Body of pancreas (tissue), 4 donors: ENCODE results near the gene LCN9. TPM values are rescaled to one million over a fixed set of nuclear protein-coding genes. Genes with fewer than 3 reads are reported as not detected.

ENCODE experiments used
- ATAC-seq: fragments of 150-250 bp; one replicate; pipeline ENCODE4 v1.9.1; 2016
- DNase-seq, 4 donors: peaks; one replicate each; pipeline ENCODE4 v3.0.0-alpha.2; 2019
- H3K27ac ChIP-seq, 4 donors: fragments of 200-600 bp; sonication (generic); 1 replicate in 3 of 4; 2 replicates in 1 of 4; pipeline versions ENCODE4 v1.5.1 to v1.6.1; 2016 to 2019; ENCODE audit warnings: mild to moderate bottlenecking in 1 of 4, mixed read lengths in 1 of 4, moderate library complexity in 1 of 4
- H3K27me3 ChIP-seq, 2 donors: fragments of 200-600 bp; sonication (generic); one replicate each; pipeline ENCODE4 v1.6.0; 2016; ENCODE audit warnings: mild to moderate bottlenecking in 1 of 2
- H3K36me3 ChIP-seq, 2 donors: fragments of 200-600 bp; sonication (generic); replicated peaks in 1 of 2; 2 replicates each; pipeline ENCODE4 v1.5.1; 2016; ENCODE audit warnings: low read depth in 2 of 2; ENCODE audit not compliant: insufficient read depth in 1 of 2
- H3K4me1 ChIP-seq: fragments of 200-600 bp; sonication (generic); one replicate; pipeline ENCODE4 v1.6.0; 2016
- H3K4me3 ChIP-seq, 2 donors: fragments of 200-600 bp; sonication (generic); 1 replicate in 1 of 2; 2 replicates in 1 of 2; pipeline ENCODE4 v1.5.1; 2016 to 2019
- H3K9me3 ChIP-seq, 3 donors: fragments of 200-600 bp; sonication (generic); 1 replicate in 2 of 3; 2 replicates in 1 of 3; pipeline ENCODE4 v1.5.1; 2016
- POLR2A ChIP-seq, 3 donors: fragments of 450-650 bp; IDR thresholded peaks; one replicate each; pipeline ENCODE4 v1.6.1; 2016; ENCODE audit warnings: antibody characterized with exemption in 3 of 3, mild to moderate bottlenecking in 2 of 3
- WGBS, 2 donors: methylation state at CpG; one replicate each; pipeline ENCODE4 v1.1.5; 2017; 5-methylcytosine and 5-hydroxymethylcytosine counted together
- intact Hi-C: fragments of 100-400 bp; cut with DNase I; formaldehyde crosslinking; loops from one replicate; pipeline ENCODE4 v1.15.1; 2023
- total RNA-seq, 2 donors: library from RNA; depleted of rRNA; stranded (reverse); fragments of >200 nt; gene quantifications; one replicate each; pipeline ENCODE4 v1.1.0, GENCODE V29; 2016
- TF ChIP-seq, protein P1 (sequence below), 7 experiments: fragments of 450-650 bp in 4 of 7; fragments of 200-600 bp in 3 of 7; sonication (generic) in 3 of 7; IDR thresholded peaks; one replicate each; pipeline ENCODE4 v1.5.1; 2016 to 2019; ENCODE audit warnings: antibody characterized with exemption in 7 of 7

LCN9 gene
- total RNA-seq, 2 donors from 2014 or later: not detected

DNA sequence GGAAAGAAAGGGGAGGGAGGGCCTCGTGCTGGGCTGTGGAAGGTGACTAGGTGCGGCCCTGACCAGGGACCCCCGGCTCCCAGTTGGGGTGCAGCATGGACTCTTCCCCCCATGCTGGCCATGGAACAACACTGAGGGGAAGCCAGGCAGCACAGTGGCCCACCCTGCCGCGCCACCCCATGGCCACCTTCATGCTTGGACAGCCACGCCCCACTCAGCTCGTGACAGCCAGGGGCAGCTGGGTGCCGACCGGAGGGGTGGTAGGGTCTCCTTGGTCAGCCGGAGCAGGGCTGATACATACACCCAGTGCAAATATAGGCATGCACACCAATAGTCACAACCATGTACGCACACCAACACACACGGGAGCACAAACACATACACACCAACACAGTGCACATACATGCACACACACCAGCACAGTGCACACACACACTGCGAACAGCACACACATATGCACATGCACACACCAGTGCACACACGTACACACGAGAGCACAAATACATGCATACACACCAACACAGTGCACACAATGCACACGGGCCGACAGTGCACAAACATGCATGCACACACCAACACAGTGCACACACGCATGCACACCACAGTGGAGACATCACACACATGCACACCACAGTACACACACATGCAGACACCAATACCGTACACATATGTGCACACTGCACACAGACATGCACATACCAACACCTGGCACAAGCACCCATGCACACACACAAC, 27.9 kb downstream of the LCN9 start:
- no peak overlapping the region for H3K4me3 ChIP-seq
- no peak for ATAC-seq
- no peaks in the 10 kb centered on the region for H3K36me3 ChIP-seq
- 69 to 71% methylated on average over 7 to 17 of the region's 19 CpGs for WGBS, 2 donors
- no peaks in the 10 kb centered on the region for H3K9me3 ChIP-seq
- DNase-seq: no peak
- intact Hi-C loops: no loop called here
- no peaks in the 10 kb centered on the region for H3K4me1 ChIP-seq
- H3K27ac ChIP-seq: no peak overlapping the region
- no peak for TF ChIP-seq POLR2A (IDR thresholded peaks at IDR 0.05)
- TF ChIP-seq, protein P1, sequence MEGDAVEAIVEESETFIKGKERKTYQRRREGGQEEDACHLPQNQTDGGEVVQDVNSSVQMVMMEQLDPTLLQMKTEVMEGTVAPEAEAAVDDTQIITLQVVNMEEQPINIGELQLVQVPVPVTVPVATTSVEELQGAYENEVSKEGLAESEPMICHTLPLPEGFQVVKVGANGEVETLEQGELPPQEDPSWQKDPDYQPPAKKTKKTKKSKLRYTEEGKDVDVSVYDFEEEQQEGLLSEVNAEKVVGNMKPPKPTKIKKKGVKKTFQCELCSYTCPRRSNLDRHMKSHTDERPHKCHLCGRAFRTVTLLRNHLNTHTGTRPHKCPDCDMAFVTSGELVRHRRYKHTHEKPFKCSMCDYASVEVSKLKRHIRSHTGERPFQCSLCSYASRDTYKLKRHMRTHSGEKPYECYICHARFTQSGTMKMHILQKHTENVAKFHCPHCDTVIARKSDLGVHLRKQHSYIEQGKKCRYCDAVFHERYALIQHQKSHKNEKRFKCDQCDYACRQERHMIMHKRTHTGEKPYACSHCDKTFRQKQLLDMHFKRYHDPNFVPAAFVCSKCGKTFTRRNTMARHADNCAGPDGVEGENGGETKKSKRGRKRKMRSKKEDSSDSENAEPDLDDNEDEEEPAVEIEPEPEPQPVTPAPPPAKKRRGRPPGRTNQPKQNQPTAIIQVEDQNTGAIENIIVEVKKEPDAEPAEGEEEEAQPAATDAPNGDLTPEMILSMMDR (IDR thresholded peaks at IDR 0.05): no peak
- H3K27me3 ChIP-seq: no peaks in the 10 kb centered on the region

DNA sequence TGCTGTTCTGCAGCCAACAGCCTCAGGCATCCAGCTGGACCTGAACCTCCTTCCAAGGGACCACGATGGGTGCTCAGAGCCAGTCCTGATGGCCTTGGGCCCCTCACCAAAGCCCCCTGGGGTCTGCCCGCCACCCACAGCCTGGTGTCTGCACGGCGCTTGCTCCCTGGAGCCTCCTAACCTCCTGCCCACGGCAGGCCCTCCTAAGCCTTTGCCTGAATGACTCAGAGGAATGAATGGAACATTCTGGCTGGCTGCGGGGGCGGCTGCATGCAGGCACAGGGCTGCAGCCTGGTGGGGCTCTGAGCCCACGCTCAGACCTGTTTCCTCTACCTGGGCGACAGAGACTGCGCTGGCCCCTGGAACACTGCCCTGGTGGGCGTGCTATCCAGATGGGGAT, 29.3 kb downstream of the LCN9 start:
- Histone ChIP-seq H3K27ac (no peak overlapping the region), H3K9me3 (no peaks in the 10 kb centered on the region), H3K27me3 (no peaks in the 10 kb centered on the region), H3K36me3 (no peaks in the 10 kb centered on the region), H3K4me3 (no peak overlapping the region), H3K4me1 (no peaks in the 10 kb centered on the region)
- intact Hi-C loops: no loop called here
- ATAC-seq (no peak), DNase-seq (no peak)
- 33 to 55% methylated on average over 5 to 11 of the region's 11 CpGs for whole genome bisulfite sequencing, 2 donors
- TF ChIP-seq, protein P1 (IDR thresholded peaks at IDR 0.05): no peak
- no peak for TF ChIP-seq POLR2A (IDR thresholded peaks at IDR 0.05)

DNA sequence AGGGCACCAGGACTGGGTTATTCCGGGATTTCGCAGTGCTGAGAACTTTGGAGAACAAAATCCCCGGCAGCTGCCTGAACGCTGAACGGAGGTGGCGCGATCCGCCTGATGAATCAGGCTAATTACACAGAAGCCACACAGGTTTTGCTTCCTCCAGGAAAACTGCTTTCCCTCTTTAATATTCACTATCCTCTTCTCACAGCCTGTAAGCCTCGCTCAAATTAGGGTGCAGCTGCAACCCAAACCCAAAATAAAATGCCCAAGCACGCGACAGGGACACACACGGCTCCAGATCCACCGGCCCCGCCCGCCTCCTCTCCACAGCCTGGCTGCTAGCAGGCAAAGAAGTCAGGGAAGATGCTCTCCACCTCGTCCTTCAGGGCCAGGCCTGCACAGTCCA, 30.2 kb downstream of the LCN9 start:
- WGBS, 2 donors: 53 to 66% methylated on average over 11 to 16 of the region's 16 CpGs
- H3K36me3 ChIP-seq: no peaks in the 10 kb centered on the region
- intact Hi-C loops: no loop called here
- H3K27me3 ChIP-seq: no peaks in the 10 kb centered on the region
- H3K4me1 ChIP-seq: no peaks in the 10 kb centered on the region
- no peak overlapping the region for H3K4me3 ChIP-seq
- no peak for DNase-seq
- no peak for TF ChIP-seq POLR2A (IDR thresholded peaks at IDR 0.05)
- TF ChIP-seq, protein P1 (IDR thresholded peaks at IDR 0.05): no peak
- ATAC-seq: no peak
- no peak overlapping the region for H3K27ac ChIP-seq
- no peaks in the 10 kb centered on the region for H3K9me3 ChIP-seq

DNA sequence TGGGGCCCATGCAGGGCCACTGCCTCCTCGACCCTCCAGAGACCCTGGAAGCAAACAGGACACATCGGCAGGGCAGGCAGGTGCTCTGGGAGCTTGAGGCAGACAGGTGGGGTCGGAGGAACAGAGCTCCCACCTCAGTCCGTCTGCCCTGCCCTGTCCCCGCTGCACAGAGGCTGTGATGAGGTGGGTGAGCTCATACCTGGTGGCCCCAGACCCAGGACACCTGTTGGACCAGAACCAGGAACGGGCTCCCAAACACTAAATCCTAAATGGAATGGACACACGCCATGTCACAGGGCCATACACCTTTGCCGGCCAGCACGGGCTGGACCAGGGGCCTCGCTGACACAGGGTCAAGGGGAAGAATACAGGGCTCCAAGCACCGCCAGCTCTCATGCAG, 30.7 kb downstream of the LCN9 start:
- ATAC-seq (no peak), DNase-seq (no peak)
- TF ChIP-seq, protein P1 (IDR thresholded peaks at IDR 0.05): no peak
- TF ChIP-seq POLR2A (IDR thresholded peaks at IDR 0.05): no peak
- Histone ChIP-seq H3K27me3 (no peaks in the 10 kb centered on the region), H3K9me3 (no peaks in the 10 kb centered on the region), H3K4me3 (no peak overlapping the region), H3K36me3 (no peaks in the 10 kb centered on the region), H3K4me1 (no peaks in the 10 kb centered on the region), H3K27ac (no peak overlapping the region)
- WGBS, 2 donors: 20 to 55% methylated on average over 2 to 11 of the region's 11 CpGs
- intact Hi-C loops: no loop called here

DNA sequence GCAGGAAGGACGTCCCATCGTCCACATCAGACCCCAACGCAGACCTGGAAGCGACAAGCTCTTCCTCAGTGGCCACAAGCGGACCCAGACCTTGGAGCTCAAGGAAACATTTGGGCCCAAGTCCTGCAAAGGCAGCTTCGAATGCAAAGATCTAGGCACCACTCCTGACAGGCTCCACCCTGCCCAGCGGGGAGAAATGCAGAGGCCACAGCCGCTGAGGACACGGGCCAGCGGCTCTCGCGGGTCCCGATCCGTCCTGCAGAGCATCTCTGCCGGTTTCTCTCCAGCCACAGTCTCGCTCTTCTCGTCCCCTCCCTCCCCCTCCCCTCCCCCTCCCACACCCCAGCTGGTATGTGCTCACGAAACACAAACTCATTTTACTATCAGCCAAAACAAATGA, 31.3 kb downstream of the LCN9 start:
- no peak for TF ChIP-seq POLR2A (IDR thresholded peaks at IDR 0.05)
- TF ChIP-seq, protein P1 (IDR thresholded peaks at IDR 0.05): no peak
- intact Hi-C loops: no loop called here
- ATAC-seq: no peak
- Histone ChIP-seq H3K27me3 (no peaks in the 10 kb centered on the region), H3K9me3 (no peaks in the 10 kb centered on the region), H3K4me1 (no peaks in the 10 kb centered on the region), H3K4me3 (no peak overlapping the region), H3K36me3 (no peaks in the 10 kb centered on the region), H3K27ac (no peak overlapping the region)
- 26 to 45% methylated on average over 8 to 18 of the region's 18 CpGs for WGBS, 2 donors
- DNase-seq: no peak
